ENCODE measurements around the gene FRMD4A.

DNA sequence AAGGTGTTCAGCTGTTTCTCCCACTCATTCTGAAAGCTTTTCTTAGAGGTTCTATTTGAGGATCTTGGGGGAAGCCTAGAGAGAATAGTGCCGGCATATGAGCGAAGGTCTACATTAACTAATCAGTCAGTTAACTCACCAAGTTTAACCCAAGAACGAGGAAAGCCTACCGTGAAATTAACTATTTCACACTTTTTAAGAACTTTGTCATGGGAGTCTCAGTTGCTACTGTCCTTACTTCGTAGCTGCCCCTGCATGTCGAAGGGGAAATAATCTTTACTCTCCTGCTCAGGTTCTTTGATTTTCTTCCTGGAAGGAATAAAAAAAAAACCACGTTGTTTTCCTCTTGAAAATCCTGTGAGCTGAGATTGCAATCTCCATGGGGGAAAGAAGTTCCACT, 115.1 kb downstream of the FRMD4A start:
- TF ChIP-seq, protein P1, sequence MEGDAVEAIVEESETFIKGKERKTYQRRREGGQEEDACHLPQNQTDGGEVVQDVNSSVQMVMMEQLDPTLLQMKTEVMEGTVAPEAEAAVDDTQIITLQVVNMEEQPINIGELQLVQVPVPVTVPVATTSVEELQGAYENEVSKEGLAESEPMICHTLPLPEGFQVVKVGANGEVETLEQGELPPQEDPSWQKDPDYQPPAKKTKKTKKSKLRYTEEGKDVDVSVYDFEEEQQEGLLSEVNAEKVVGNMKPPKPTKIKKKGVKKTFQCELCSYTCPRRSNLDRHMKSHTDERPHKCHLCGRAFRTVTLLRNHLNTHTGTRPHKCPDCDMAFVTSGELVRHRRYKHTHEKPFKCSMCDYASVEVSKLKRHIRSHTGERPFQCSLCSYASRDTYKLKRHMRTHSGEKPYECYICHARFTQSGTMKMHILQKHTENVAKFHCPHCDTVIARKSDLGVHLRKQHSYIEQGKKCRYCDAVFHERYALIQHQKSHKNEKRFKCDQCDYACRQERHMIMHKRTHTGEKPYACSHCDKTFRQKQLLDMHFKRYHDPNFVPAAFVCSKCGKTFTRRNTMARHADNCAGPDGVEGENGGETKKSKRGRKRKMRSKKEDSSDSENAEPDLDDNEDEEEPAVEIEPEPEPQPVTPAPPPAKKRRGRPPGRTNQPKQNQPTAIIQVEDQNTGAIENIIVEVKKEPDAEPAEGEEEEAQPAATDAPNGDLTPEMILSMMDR (IDR thresholded peaks at IDR 0.05) = no peak
- TF ChIP-seq POLR2AphosphoS5 (IDR thresholded peaks at IDR 0.05) = no peak
- no peak for TF ChIP-seq POLR2A (IDR thresholded peaks at IDR 0.05)

Data from upper lobe of left lung (tissue), 4 donors.